Measurements from ENCODE around the gene RAPGEF1.
"Not testable (repeated sequence)": the region's sequence is repeated elsewhere in the genome, so short reads cannot be mapped to it uniquely, and the experiment has no call there.

The RAPGEF1 gene

DNA sequence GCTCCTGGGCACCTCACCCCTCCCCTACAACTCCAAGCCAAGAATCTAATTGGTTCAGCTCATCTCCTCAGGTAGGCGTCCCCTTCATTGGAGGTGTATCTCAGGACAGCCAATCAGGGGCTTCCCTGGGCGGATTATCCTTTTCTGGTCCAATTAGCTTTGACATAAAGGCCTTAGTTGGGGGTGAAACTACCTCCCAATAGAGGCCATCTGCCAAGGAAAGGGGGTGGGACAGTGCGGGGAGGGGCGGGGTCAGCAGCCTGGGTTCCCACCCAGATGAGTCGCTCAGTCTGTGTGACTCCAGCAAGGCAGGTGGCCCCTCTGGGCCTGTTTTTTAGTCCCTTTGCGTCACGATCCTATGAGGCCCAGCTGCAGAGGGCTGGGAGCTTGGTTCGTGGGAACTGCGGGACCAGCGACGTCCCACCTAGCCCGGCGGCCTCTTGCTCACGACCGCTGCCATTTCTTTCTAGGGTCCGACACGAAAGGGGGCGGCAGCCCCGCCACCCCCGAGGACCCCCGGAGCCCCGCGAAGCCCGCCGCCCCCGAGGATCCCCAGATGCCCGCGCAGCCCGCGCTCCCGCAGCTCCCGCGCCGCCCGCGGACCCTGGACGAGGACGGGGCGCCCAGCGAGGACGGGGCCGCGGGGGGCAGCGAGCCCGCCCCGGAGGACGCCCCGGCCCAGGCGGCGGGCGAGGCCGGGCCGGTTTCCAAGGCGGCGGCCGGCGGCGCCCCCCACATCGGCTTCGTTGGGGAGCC, 185.6 kb downstream of the RAPGEF1 start:
- DNase-seq = no peak

DNA sequence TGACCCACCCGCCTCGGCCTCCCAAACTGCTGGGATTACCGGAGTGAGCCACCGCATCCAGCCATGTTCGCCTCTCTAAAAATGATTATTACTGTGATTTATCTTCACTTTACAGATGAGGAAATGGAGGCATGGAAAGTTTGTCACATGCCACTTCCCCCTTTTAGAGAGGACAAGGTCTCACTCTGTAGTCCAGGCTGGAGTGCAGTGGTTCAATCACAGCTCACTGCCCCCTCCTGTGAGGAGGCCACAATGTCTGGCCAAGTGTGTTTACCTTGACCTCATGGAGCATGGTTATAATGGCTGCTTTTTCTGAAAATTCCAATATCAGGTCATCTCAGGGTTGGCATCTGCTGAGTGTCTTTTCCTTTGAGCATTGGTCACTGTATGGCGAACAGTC, 187.8 kb downstream of the RAPGEF1 start:
- no peak for DNase-seq

DNA sequence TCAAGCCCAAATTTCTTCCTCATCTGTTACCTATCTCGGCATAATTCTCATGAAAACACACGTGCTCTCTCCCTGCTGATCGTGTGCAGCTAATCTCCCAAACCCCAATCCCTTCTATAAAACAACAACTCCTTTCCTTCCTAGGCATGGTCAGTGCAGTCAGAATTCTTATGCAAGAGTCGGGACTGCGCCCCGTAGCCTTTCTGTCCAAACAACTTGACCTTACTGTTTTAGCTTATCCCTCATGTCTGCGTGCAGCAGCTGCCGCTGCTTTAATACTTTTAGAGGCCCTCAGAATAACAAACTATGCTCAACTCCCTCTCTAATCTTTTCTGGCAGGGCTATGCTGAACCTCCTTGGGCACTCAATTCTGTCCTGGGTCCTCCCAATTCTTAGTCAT, 189.4 kb downstream of the RAPGEF1 start:
- not testable (repeated sequence) for DNase-seq

DNA sequence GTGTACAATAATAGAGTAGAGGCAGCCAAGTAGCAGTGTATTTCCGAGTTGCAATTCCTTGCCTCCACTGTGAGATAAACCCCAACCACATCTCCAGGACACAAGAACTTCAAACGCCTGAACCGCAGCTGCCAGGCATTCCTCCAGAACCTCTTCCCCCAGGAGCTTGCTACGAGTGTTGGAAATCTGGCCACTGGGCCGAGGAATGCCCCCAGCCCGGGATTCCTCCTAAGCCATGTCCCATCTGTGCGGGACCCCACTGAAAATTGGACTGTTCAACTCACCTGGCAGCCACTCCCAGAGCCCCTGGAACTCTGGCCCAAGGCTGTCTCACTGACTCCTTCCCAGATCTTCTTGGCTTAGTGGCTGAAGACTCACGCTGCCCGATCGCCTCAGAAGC, 190.7 kb downstream of the RAPGEF1 start:
- DNase-seq = not testable (repeated sequence)

DNA sequence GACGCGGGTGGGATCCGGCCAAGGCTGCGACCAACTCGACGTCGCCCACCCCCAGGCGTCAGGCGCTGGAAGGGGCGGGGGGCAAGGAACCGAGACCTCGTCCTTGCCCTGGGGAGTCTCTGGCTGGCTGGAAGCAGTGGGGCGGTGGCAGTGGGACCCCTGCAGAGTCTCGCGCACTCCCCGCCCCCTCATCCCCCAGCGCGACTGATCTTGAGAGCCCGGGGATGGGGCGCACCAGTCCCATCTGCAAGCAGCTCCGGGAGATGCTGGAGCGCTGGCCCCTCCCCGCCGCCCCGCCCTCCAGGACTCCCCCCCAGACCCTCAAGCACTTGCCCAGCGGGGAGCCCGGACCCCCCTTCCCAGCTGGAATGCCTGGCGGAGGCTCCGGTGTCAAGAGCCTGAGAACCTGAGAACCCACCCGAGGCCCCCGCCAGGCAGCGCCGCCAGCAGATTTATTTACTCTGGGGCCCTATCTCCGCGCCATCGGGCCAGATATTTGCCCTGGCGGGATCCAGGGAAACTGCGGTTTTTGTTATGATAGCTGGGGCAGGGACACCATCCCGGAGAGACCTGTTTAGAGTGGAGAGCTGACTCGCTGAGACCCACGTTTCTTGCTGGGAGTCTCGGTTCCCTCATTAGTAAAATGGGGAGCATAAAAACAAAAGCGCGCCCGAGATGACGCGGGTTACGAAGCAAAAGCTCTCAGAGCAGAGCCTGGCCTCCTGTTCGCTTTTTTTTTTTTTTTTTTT, 193.4 kb downstream of the RAPGEF1 start:
- peak; percentile 10 for DNase-seq

DNA sequence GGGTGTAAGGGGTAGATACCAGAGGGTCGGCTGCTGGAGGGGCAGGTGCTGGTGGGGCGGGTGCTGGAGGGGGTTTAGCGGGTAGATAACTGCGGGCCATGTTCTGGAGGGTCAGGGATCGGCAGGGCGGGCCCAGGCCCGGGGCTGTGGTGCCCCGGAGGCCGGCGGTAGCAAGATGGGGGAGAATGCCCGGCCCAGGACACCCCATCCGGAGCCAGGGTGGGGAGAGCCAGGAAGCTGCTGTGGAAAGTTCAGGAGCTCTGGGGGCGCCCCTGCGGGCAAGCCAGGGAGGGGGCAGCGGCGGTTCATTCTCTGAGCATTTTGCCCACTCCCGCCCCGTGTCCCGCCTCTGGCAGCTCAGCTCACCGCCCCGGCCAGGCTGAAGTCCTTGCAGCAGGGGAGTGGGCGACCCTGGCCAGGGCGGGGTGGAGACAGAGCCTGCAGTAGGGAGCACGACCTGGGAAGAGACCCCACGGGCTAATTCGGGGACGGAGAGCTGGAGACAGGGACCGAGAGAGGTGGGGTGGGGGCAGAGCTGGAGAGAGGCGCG, 194.0 kb downstream of the RAPGEF1 start:
- DNase-seq = no peak

DNA sequence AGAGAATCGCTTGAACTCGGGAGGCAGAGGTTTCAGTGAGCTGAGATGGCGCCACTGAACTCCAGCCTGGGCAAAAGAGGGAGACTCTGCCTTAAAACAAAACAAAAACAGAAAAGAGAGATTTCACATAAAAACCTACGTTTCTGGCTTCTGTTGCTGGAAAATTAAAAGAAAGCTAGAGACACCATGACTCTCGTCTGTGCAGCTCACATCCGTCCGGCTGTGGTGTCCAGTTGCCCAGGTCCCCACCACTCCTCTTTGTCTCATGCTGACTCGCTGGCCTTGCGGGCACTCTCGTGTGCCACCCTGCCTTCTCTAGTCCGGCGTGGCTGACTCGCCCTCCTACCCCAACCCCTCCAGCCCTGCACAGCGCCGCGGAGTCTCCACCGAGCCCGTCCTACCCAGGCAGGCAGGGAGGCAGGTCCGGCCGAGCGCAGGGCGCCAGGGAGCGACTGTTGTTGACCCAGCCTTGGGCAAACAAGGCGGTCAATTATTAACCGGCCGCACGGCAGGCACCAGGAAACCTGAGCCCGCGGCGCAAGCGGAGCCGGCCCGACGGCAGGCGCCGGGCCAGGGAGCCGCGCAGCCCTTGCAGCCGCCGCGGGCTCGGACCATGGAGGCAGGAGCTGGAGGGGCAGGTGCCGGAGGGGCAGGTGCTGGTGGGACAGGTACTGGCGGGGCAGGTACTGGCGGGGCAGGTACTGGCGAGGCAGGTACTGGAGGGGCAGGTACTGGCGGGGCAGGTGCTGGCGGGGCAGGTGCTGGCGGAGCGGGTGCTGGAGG, 194.7 kb downstream of the RAPGEF1 start, which contains the start of gene PRRT1B:
PRRT1B (plus strand) TSS at position 521 of the 783 bp plus-strand sequence; CDS start at position 614, 93 bp downstream.
- DNase-seq = no peak

DNA sequence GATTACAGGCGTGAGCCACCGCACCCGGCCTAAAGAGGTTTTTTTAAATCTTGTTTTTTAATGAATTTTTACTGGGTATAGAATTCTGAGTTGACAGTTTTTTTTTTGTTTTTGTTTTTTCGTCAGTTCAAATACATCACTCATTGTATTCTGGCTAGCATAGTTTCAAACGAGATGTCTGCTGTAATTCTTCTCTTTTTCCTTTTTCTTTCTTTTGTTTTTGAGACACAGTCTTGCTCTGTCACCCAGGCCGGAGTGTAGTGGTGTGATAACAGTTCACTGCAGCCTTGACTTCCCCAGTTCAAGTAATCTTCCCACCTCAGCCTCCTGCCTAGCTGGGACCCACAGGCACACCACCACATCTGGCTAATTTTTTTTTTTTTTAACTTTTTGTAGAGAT, 196.7 kb downstream of the RAPGEF1 start:
- DNase-seq = no peak

DNA sequence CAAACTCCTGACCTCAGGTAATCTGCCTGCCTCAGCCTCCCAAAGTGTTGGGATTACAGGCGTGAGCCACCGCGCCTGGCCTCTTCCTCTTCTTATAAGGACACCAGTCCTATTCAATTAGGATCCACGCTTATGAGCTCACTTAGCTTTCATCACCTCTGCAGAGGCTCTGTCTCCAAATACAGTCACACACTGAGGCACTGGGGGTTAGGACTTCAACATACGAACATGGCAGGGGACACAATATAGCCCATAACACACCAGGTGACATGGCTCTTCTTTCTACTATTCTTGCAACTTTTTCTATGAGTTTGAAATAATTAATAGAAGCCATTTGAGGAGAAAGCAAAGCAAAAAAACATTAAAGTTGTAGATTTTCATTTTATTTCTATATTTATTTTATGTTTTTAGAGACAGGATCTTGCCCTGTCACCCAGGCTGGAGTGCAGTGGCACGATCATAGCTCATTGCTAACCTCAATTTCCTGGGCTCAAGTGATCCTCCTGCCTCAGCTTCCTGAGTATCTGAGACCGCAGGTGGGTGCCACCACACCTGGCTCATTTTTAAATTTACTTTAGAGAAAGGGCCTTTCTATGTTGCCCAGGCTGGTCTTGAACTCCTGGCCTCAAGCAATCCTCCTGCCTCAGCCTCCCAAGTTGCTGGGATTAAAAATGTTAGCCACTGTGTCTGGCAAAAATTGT, 200.5 kb downstream of the RAPGEF1 start:
- no peak for DNase-seq

DNA sequence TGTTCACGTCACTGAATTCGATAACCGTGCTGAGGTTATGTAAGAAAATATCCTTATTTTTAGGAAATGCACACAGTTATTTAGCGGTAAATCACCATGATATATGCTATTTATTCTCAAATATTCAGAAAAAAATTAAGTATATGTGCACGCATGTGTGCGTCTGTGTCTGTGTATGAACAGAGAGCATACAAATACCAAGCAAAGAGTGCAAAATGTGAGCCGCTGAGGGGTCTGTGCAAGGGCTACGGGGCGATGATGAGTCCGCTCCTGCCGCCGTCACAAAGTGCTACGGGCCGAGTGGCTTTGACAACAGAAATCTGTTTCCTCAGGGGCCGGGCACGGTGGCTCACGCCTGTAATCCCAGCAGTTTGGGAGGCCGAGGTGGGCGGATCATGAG, 201.9 kb downstream of the RAPGEF1 start:
- DNase-seq = no peak

DNA sequence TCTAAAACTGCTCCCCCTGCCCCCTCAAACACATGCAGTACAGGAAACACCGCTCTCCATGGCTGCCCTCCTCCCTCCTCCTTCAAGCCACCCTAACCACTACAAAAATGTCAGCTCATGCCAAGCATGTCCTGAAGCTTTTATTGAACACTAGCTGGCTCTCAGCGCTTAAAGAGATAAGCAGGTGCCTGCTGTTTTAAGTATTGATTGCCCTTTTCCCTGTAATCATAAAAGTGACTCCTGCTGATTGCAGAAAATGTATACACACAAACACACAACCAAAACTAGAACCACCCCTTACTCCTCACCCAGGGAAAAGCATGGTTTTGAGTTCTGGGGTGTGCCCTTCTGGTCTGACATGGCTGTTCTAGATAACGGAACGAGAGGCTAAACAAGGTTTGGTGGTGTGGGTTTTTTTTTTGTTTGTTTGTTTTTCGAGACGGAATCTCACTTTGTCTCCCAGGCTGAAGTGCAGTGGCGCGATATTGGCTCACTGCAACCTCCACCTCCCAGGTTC, 205.1 kb downstream of the RAPGEF1 start:
- DNase-seq = no peak

DNA sequence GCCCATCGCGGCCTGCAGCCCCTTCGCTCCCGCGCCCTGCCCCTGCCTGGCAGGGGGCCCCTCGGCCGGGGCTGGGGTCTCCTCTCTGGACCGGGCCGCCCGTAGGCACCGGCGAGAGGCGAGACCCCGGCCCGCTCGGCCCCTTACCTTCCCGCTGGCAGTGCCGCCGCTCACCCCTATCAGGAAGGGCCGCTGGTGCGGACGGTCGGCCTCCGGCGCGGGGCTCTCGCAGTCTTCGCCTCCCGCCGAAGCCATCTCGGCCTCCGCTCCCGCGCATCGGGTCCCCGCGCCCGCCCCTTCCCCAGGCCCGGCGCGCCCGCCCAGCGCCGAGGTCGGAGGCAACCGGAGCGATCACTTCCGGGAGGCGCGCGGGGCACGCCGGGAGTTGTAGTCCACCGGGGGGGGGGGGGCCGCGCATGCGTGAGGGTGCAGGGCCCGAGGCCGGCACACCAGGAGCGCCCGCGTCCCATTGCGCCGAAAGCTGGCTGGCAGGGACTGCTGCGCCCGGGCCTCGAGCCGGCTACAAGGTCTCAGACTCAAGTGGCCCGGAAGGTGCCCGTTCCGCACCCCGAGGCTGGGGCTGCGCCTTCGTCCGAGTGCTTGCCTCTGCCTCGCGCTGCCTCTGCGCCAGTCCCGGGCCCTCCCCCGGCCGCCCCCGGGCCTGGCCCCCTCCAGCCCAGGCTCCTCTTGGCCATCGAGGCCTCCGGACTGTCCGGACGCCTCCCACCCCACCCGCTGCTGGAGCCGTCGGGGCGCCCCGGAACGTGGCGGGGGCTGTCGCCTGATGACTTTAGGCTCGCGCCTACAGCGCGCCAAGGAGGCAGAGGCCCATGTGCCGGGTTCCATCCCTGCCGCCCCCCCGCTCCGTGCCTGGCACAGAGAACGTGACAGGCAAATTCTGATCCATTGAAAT, 208.7 kb downstream of the RAPGEF1 start, which contains the start of gene UCK1:
UCK1 (minus strand) TSS at position 344 of the 913 bp plus-strand sequence; CDS start at position 255, 89 bp downstream.
- DNase-seq = no peak

DNA sequence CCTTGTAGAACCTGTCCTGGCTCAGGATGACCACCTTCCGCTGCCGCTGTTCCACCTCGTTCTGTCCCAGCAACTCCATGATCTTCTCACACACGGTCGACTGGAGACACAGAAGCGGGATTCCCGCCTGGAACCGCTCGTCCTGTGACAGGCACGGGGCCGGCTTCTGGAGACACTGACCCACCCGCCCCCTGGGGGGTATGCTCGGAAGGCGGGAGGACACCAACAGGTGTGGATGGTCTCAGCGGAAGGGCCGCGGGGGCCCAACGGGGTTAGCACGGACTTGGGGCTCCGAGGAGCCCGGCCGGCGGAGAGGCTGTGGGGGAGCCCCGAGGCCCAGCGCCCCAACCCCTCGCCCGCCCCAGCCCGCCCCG, 209.3 kb downstream of the RAPGEF1 start:
- no peak for DNase-seq

DNA sequence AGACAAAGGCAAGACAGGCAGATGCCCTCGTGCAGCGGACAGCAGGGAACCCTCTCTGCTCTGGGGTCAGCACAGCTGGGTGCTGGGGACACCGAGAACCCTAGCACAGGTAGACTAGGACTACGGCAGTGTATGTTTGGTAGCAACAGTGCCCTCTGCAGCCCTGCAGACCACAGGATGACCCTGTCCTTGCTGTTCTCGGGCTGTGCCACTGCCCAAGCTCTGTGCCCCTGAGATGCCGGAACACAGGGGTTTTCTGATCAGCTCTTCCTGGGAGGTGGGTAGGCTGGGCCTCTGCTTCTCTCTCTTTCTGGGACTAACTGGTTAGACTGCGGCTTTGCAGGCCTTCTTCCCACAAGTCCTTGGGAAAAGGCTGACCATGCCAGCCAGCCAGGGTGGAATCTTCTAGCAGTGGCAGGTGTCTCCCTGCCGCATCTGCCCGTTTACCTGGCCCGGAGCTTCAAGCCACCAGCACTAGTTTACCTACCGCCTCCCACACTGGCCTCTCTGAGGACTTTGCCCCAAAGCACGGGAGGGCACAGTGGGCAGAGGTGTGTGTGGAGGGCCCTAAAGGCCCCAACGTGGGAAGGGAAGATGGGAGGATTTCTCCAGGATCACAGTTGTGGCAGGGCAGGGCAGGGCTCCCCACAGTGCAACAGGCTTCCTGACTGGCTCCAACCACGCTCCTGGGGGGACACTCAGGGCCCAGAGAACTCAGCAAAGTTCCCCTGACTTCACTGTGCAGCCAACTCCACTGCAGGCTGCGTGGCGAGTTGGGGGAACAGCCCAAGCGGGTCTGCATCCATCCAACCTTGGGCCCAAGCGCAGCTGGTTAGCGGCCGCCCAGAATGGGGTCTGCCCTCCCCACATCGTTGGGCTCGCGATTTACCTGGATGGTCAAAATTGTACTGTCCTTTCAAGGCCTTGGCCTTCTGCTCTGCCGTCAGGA, 210.0 kb downstream of the RAPGEF1 start:
- no peak for DNase-seq

DNA sequence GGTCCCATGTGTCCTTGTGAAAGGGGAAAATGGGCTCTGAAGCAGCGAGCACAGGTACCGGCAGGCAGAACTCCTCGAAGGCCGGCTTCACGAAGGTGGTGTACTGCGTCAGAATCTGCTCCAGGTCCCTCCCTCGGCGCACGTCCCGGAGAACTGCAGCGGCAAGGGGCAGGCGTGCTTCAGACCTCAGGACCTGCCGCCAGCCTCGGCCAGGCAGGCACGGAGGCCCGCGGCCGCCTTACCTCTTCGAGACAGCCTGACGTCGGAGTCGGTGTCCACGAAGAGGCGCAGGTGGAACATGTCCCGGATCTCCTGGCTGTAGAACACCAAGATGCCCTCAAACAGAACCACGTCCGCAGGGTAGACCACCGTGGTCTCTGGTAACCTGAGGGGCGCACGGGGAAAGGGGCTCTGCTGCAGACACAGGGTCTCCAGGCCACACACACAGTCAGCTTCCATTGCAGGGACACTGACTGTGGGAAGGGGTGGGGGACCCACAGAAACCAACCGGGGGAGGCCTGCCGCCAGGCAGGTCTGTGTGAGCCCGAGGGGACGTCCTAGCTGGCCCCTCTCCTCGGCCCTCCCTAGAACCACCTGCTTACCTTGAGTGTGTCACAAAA, 210.9 kb downstream of the RAPGEF1 start:
- DNase-seq = no peak

DNA sequence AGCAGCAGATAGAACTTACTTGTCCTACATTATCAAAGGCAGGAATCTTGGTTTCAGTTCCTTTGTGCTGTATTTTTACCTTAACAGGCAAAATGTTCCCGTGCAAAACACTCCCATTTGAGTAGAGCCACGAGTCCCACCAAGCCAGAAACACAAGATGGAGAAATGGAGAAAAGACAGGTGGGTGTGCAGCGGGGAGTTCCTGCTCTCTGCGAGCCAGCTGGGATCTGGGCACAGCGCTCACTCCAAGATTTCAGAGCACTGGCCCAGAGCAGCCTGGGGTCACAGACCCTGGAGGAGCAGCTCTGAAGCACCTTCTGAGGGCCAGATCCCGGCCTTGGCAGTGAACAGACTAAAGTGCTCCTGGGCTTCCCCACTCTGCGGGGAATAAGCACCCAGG, 211.7 kb downstream of the RAPGEF1 start:
- DNase-seq = no peak
